Measurements from ENCODE around the gene NFIA.
"Not testable (repeated sequence)": the region's sequence is repeated elsewhere in the genome, so short reads cannot be mapped to it uniquely, and the experiment has no call there.

Gene NFIA

GRCh38 chr1:61253912-61254633, 171.7 kb downstream of the NFIA start:
- peak in 1 of 2 donors; percentile 54 for DNase-seq

- peak; percentile 37 to 53 for DNase-seq
These were observed 172.4 kb downstream of the NFIA start for GRCh38 chr1:61254634-61255357.

GRCh38 chr1:61255358-61255703, 173.0 kb downstream of the NFIA start:
- DNase-seq, result peak; percentile 11 to 62

- no peak for DNase-seq
These were observed 177.2 kb downstream of the NFIA start for GRCh38 chr1:61259379-61260148.

- DNase-seq, result no peak
These were observed 177.8 kb downstream of the NFIA start for GRCh38 chr1:61260171-61260570.

- DNase-seq, result no peak
These were observed 179.2 kb downstream of the NFIA start for GRCh38 chr1:61261595-61261994.

GRCh38 chr1:61263905-61264824, 181.8 kb downstream of the NFIA start:
- no peak for DNase-seq

- no peak for DNase-seq
These were observed 182.5 kb downstream of the NFIA start for GRCh38 chr1:61264825-61265242.

GRCh38 chr1:61265665-61266064, 183.3 kb downstream of the NFIA start:
- DNase-seq, result no peak

GRCh38 chr1:61266738-61267137, 184.4 kb downstream of the NFIA start:
- DNase-seq, result no peak

GRCh38 chr1:61268546-61269240, 186.3 kb downstream of the NFIA start:
- DNase-seq, result no peak

- no peak for DNase-seq
These were observed 187.2 kb downstream of the NFIA start for GRCh38 chr1:61269602-61270001.

GRCh38 chr1:61270107-61270506, 187.7 kb downstream of the NFIA start:
- DNase-seq, result no peak

GRCh38 chr1:61270761-61271411, 188.5 kb downstream of the NFIA start:
- DNase-seq, result no peak

GRCh38 chr1:61271412-61271789, 189.0 kb downstream of the NFIA start:
- DNase-seq, result no peak

- DNase-seq, result no peak
These were observed 190.9 kb downstream of the NFIA start for GRCh38 chr1:61273167-61273705.

- DNase-seq, result no peak
These were observed 191.5 kb downstream of the NFIA start for GRCh38 chr1:61273861-61274260.

GRCh38 chr1:61274939-61275338, 192.6 kb downstream of the NFIA start:
- DNase-seq, result no peak

GRCh38 chr1:61276246-61276645, 193.9 kb downstream of the NFIA start:
- DNase-seq, result no peak

GRCh38 chr1:61277121-61277690, 194.8 kb downstream of the NFIA start:
- DNase-seq, result no peak

GRCh38 chr1:61278503-61278902, 196.1 kb downstream of the NFIA start:
- DNase-seq, result not testable (repeated sequence)

All from inflammatory macrophage (primary cell).